Activated naive CD4-positive, alpha-beta T cell treated with anti-CD3 and anti-CD28 coated beads for 36 hours (primary cell): ENCODE results near the gene PPP2R3B. TPM values are rescaled to one million over a fixed set of nuclear protein-coding genes. Genes with fewer than 3 reads are reported as not detected.
"Not testable (repeated sequence)": the region's sequence is repeated elsewhere in the genome, so short reads cannot be mapped to it uniquely, and the experiment has no call there.

Experiments
- CTCF ChIA-PET: fragments of 350-600 bp; sonication (Branson Sonifier 250); formaldehyde crosslinking; loops from one replicate; lab custom pipeline; 2021; ENCODE audit warnings: antibody characterized with exemption; lab: Charles Lee
- DNase-seq: peaks from one replicate; pipeline ENCODE4 v3.0.0-alpha.2; 2020
- H3K27ac Mint-ChIP-seq: one replicate; pipeline ENCODE4 v1.8.0; 2021; ENCODE audit warnings: mild to moderate bottlenecking, mixed read lengths
- H3K27me3 Mint-ChIP-seq: one replicate; pipeline ENCODE4 v1.8.0; 2021; ENCODE audit warnings: low read depth, mixed read lengths
- H3K36me3 Mint-ChIP-seq: one replicate; pipeline ENCODE4 v1.8.0; 2021; ENCODE audit warnings: low read depth, mixed read lengths
- H3K4me1 Mint-ChIP-seq: one replicate; pipeline ENCODE4 v1.8.0; 2021; ENCODE audit warnings: low read depth, mixed read lengths
- H3K4me3 Mint-ChIP-seq: one replicate; pipeline ENCODE4 v1.8.0; 2021; ENCODE audit warnings: mild to moderate bottlenecking, moderate library complexity, mixed read lengths
- H3K9me3 Mint-ChIP-seq: one replicate; pipeline ENCODE4 v1.8.0; 2021; ENCODE audit warnings: mixed read lengths
- intact Hi-C: fragments of 100-400 bp; cut with micrococcal nuclease; formaldehyde crosslinking; loops from one replicate; pipeline ENCODE4 v1.15.1; 2023
- total RNA-seq, 2 experiments: library from RNA; stranded (reverse); gene quantifications; one replicate each; pipeline ENCODE4 v1.2.3, GENCODE V29; 2021

Gene PPP2R3B
- total RNA-seq, 2 experiments from 2014 or later = 33.8 to 37.2 TPM

DNA sequence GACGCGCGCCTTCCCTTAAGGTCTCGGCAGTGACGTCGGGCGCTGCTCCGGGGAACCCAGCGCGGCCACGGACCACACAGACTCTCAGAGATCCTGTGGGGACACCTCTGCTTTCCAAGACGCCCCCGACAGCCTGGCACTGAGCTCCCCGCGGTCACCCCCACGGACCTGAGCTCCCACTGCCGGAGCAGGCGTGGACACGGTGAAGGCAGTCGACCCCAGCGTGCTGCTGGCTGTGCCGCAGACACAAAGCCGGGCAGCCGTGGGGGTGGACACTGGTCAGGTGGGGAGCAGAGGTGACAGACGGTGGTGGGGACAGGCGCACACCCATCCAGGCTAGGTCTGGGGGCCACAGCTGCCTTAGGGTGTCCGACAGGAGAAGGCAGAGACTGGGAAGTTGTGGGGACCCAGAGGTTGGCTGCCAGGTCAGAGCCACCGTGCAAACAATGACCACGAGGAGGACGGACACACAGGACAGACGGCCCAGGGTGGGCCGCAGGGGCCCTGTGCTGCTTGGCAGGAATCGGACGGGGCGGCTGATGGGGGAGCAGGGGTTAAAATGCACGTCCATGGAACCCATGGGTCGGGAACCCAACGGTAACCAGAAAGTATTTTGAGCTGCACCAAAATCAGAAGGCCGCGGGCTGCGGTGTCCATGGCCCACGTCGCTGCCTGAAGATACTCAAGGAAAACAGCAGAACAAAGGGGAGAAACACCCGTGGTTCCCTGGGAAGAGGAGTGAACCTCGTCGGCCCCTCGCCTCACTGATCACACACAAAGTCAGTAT is 51.5 kb downstream of the PPP2R3B start:
- DNase-seq = no peak
- Mint-ChIP-seq H3K4me1 (peaks cover 2% of the 10 kb centered on the region), H3K36me3 (peaks cover 21% of the 10 kb centered on the region), H3K9me3 (no peaks in the 10 kb centered on the region), H3K4me3 (no peak overlapping the region), H3K27me3 (peaks cover 3% of the 10 kb centered on the region), H3K27ac (no peak overlapping the region)
- intact Hi-C loops = no loop called here
- CTCF ChIA-PET = no interaction called here

DNA sequence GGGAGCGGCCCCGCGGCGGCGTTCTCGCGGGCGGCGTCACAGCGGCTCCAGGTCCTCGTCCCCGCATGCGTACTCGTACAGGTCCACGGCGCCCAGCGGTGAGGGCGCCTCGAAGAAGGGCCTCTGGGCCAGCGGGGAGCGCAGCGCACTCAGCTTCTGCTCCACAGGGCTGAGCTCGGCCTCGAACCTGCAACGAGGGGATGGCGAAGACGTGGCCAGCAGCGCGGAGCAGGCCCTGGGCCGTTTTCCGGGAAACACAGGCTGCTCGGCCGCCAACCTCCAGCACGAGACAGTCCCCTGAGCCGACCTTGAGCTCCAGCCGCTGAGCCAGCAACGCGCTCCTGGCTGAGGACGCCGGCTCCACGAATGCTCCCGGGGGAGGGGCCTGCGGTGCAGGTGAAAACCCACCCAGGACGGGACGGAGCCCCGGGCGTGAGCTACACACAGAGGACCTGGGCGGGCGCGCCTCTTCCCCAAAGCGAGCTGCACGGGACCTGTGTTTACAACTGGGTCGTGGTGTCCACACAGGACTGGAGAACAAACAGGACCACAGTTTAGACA is 52.3 kb downstream of the PPP2R3B start:
- no peak overlapping the region for H3K4me3 Mint-ChIP-seq
- peaks cover 2% of the 10 kb centered on the region for H3K4me1 Mint-ChIP-seq
- no peaks in the 10 kb centered on the region for H3K9me3 Mint-ChIP-seq
- CTCF ChIA-PET = no interaction called here
- no peak for DNase-seq
- H3K27me3 Mint-ChIP-seq = peaks cover 3% of the 10 kb centered on the region
- no peak overlapping the region for H3K27ac Mint-ChIP-seq
- intact Hi-C loops = no loop called here
- H3K36me3 Mint-ChIP-seq = peaks cover 21% of the 10 kb centered on the region

DNA sequence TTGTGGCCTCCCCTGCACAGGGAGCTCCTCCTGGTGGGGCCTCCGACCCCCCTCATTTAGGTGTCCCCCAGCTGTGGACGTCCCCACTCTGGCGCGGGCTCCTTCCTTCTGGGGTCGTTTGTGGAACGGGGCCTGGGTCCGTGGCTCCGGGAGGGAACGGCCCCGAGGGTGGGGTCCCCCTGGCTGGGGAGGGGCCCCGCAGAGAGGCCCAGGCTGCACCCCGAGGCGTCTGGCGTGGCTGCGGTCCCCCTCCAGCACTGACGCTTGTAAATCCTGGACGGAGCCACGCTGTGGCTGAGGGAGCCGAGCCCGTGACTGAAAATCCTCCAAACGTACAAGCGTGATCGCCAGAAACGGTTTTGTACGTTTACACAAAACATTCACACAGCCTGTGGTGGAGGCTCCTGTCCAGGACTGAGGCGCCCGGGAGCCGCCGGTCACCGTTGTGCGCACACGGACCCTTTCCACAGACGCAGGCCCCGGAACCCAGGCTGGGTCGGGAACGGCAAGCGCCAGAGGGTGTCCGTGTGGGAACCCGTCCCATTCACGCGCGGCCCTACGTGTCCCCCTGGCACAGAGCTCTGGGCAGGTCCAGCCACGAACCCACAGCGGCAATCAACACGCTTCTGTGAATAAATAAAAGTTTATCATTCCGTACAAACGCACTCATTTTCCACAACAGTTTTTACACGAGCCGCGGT is 52.9 kb downstream of the PPP2R3B start:
- H3K27ac Mint-ChIP-seq = no peak overlapping the region
- DNase-seq = no peak
- intact Hi-C loops = no loop called here
- CTCF ChIA-PET = no interaction called here
- H3K27me3 Mint-ChIP-seq = peaks cover 3% of the 10 kb centered on the region
- H3K4me1 Mint-ChIP-seq = peaks cover 2% of the 10 kb centered on the region
- H3K36me3 Mint-ChIP-seq = peaks cover 19% of the 10 kb centered on the region
- no peaks in the 10 kb centered on the region for H3K9me3 Mint-ChIP-seq
- H3K4me3 Mint-ChIP-seq = no peak overlapping the region

DNA sequence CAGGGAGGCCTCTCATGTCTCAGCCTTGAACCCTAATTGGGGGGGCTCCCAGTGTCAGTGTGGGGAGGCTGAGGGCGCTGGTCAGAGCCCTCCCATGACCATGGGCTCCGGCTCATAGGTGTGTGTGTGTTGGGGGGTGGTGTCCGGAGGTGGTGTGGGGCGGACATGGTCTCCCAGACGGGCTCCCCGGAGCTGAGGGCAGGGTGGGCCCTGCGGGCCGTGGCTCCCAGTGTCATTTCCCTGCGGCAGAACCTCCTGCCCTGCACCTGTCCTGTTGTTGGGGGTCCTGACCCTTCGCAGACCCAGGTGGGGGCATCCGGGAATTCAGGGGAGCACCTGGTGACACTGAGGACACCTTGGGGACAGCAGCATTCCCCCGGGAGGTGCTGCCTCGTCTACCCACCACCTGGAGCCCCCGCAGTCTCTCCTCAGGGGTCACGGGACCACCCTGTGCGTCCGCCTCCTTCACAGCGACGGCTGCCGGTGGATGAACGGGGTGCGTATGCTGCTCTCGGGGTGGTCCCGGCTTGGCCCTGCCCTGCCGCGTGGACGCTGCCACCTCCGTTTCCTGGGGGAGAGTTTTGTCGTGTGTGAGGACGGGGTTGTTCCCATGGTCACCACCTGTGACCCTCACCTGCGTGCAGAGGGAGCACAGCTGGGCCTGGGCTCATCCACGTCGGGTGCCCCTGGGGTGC is 53.6 kb downstream of the PPP2R3B start:
- Mint-ChIP-seq H3K27ac (no peak overlapping the region), H3K4me3 (no peak overlapping the region)
- no peak for DNase-seq

DNA sequence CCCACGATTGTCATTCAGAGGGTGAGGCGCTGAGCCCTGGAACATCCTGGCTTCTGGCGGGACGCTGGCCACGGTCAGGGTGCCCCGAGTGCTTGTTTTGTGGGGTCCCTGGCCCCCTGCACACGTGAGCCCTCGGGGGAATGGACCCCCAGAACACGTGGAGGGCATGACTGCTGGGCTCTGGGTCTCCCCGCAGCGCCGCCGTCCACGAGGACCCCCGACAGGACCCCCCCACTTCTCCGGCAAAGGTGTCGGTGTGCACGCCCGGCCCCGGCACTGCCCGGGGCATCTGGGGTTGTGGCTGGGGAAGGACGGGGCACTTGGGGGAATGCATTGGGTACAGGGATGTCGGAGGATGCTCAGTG is 54.2 kb downstream of the PPP2R3B start:
- peaks cover 2% of the 10 kb centered on the region for H3K4me1 Mint-ChIP-seq
- intact Hi-C loops = no loop called here

More for the DNA sequence above, 53.6 kb downstream of the PPP2R3B start:
- Mint-ChIP-seq H3K9me3 (no peaks in the 10 kb centered on the region), H3K36me3 (peaks cover 15% of the 10 kb centered on the region), H3K4me1 (peaks cover 2% of the 10 kb centered on the region), H3K27me3 (peaks cover 3% of the 10 kb centered on the region)
- CTCF ChIA-PET = no interaction called here
- intact Hi-C loops = no loop called here

DNA sequence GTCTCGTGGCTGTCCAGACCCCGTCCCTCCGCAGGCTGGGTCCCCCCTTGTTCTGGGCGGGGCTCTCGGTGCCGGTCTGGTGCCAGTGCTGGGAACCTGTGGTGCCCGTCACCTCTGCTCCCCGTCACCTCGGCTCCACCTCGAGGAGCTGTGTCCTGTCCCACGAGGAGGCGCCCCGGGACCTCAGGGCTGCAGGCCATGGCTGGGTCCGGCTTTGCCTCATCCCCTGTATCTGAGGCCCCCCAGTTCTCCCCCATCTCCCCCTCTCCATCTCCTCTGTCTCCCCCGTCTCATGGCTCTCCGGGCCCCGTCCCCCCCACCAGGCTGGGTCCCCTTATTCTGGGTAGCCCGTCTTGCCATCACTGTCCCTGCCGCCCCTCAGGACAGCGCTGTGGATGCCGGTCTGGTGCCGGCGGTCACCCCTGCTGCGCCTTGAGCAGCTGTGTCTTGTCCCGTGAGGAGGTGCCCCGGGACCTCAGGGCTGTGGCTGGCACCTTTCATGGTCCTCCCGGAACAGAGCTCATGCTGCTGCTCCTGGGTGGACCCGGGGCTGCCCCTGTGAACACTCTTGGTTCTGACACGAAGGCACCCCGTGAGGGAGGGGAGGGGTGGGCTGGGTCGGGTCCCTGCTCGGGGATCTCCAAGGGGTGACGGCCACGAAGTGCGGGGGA is 54.7 kb downstream of the PPP2R3B start:
- H3K9me3 Mint-ChIP-seq = no peaks in the 10 kb centered on the region
- no peak overlapping the region for H3K27ac Mint-ChIP-seq
- H3K4me1 Mint-ChIP-seq = peaks cover 2% of the 10 kb centered on the region
- H3K27me3 Mint-ChIP-seq = peaks cover 3% of the 10 kb centered on the region
- H3K36me3 Mint-ChIP-seq = peaks cover 6% of the 10 kb centered on the region
- CTCF ChIA-PET = no interaction called here
- intact Hi-C loops = no loop called here
- no peak for DNase-seq
- H3K4me3 Mint-ChIP-seq = no peak overlapping the region

More for the DNA sequence above, 54.2 kb downstream of the PPP2R3B start:
- CTCF ChIA-PET = no interaction called here
- H3K4me3 Mint-ChIP-seq = no peak overlapping the region
- H3K36me3 Mint-ChIP-seq = peaks cover 10% of the 10 kb centered on the region
- DNase-seq = no peak
- peaks cover 3% of the 10 kb centered on the region for H3K27me3 Mint-ChIP-seq
- H3K27ac Mint-ChIP-seq = no peak overlapping the region
- H3K9me3 Mint-ChIP-seq = no peaks in the 10 kb centered on the region

DNA sequence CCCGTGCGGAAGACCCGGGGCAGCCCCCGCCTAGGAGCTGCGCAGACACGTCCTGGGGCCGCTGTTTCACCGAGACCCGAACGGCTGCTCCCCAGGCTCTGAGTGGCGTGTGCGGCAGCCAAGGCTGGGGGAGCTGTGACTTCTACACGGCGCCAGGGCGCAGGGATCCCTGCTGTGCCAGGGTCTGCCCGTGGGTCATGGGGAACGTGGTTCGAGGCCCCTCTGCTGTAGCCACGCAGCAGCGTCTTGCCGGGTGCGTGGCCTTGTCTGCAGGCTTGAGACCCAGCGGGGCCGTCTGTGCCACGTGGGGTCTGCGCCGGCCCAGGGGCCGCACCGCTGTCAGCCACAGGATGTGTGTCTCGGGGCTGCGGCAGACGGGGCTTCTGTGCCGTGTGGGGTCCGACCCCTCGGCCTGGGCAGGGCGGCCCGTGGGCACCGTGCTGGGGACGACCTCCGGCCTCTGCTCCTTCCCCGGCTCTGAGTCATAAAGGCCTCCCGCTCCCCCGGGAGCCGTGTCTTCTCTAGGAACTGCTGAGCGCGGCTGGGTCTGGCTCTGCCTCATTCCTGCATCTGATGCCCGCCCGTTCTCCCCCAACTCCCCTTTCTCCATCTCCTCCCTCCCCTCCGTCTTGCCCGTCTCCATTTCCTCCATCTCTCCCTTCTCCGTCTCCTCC is 55.4 kb downstream of the PPP2R3B start:
- Mint-ChIP-seq H3K9me3 (no peaks in the 10 kb centered on the region), H3K27ac (no peak overlapping the region), H3K36me3 (peaks cover 3% of the 10 kb centered on the region), H3K4me1 (peaks cover 2% of the 10 kb centered on the region), H3K4me3 (no peak overlapping the region), H3K27me3 (peaks cover 3% of the 10 kb centered on the region)
- CTCF ChIA-PET = no interaction called here
- no peak for DNase-seq
- intact Hi-C loops = no loop called here

DNA sequence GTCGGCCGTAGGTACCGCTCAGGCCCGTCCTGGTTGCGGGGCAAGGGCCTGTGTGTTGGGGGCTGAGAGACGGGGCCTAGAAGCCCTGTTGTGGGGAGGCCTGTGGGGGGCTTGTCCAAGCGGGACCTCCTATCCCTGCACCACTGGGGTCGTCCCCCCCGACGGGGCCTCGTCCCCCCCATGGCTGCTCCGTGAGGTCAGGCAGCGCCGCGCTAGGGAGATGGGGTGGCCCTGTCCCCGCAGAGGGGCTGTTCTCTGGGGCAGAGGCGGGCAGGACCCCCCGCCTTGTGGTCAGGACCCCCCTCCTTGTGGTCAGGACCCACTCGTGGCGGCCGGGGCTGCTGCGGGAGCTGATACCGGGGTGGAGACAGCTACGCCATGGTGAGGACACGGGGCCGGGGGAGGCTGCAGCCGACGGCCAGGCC is 56.0 kb downstream of the PPP2R3B start:
- peaks cover 3% of the 10 kb centered on the region for H3K27me3 Mint-ChIP-seq
- peaks cover 2% of the 10 kb centered on the region for H3K4me1 Mint-ChIP-seq
- H3K36me3 Mint-ChIP-seq = no peaks in the 10 kb centered on the region
- intact Hi-C loops = no loop called here
- CTCF ChIA-PET = no interaction called here
- no peak overlapping the region for H3K4me3 Mint-ChIP-seq
- DNase-seq = no peak
- H3K9me3 Mint-ChIP-seq = no peaks in the 10 kb centered on the region
- H3K27ac Mint-ChIP-seq = no peak overlapping the region

DNA sequence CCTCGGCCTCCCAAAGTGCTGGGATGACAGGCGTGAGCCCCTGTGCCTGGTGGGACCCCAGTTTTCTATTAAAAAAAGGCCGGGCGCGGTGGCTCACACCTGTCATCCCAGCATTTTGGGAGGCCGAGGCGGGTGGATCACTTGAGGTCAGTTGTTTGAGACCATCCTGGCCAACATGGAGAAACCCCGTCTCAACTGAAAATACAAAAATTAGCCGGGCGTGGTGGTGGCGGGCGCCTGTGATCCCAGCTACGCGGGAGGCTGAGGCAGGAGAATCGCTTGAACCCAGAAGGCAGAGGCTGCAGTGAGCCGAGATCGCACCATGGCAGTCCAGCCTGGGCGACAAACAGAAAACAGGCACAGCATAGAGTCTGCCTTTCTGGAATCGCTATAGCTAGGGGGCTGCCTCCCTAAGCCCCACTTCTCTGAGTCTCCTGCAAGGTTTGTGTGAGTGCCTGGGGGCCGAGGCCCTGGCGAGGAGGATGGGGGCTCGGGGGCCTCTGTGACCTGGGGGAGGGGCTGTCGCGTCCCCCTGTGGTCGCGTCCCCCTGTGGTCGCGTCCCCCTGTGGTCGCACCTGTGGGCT is 56.5 kb downstream of the PPP2R3B start:
- H3K27ac Mint-ChIP-seq, intact Hi-C loops, H3K27me3 Mint-ChIP-seq, H3K4me1 Mint-ChIP-seq, CTCF ChIA-PET, H3K36me3 Mint-ChIP-seq, DNase-seq, H3K9me3 Mint-ChIP-seq, H3K4me3 Mint-ChIP-seq: not testable (repeated sequence)

DNA sequence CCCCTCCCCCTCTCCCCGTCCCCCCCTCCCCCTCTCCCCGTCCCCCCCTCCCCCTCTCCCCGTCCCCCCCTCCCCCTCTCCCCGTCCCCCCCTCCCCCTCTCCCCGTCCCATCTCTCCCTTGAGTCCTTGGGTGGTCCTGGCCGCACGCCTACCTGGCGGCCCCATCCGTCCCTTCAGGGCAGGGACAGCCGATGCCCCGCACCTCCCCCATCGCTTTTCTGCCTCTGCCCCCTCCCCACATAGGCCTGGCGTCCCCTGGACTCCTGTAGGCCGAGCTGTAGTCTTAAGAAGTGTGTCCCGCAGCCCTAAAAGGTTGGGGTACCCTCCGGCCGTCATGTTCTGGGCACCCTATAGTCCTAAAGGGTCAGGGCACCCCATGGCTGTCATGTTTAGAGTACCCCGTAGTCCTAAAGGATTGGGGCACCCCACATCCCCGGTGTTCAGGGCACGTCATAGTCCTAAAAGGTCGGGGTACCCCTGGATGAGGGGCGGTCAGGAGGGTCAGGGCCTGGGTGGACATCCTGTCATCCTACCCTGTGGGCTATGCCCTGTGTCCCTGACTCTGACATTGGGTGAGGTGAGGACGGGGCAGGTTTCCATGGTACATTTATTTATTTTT is 57.3 kb downstream of the PPP2R3B start:
- Mint-ChIP-seq H3K27me3 (peaks cover 3% of the 10 kb centered on the region), H3K9me3 (no peaks in the 10 kb centered on the region), H3K36me3 (no peaks in the 10 kb centered on the region), H3K27ac (no peak overlapping the region), H3K4me3 (no peak overlapping the region), H3K4me1 (peaks cover 4% of the 10 kb centered on the region)
- intact Hi-C loops = no loop called here
- CTCF ChIA-PET = no interaction called here
- DNase-seq = no peak

DNA sequence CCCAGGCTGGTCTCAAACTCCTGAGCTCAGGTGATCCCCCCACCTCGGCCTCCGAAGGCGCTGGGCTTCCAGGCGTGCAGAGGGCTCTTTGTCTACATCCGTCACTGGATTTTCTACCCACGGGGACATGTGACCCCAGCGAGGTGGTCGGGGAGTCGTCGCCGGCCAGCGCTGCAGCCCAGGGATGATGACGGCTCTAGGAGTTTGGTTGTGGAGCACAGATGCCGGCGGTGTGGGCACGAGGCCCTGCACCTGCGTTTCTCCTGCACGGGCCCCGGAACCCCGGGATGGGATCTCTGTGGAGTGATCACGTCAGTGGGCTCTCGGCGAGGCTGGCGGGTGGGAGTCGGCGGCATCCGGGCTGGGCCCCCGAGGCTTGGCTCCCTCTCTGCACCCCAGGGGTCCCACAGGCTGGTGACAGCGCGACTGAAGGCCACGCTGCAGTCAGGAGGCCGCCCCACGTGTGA is 59.0 kb downstream of the PPP2R3B start:
- Mint-ChIP-seq H3K36me3 (no peaks in the 10 kb centered on the region), H3K9me3 (no peaks in the 10 kb centered on the region), H3K27me3 (peaks cover 3% of the 10 kb centered on the region), H3K4me1 (peaks cover 10% of the 10 kb centered on the region), H3K4me3 (no peak overlapping the region), H3K27ac (no peak overlapping the region)
- intact Hi-C loops = no loop called here
- CTCF ChIA-PET = no interaction called here
- DNase-seq = no peak
